ENCODE results near the gene SUMF2.

DNA sequence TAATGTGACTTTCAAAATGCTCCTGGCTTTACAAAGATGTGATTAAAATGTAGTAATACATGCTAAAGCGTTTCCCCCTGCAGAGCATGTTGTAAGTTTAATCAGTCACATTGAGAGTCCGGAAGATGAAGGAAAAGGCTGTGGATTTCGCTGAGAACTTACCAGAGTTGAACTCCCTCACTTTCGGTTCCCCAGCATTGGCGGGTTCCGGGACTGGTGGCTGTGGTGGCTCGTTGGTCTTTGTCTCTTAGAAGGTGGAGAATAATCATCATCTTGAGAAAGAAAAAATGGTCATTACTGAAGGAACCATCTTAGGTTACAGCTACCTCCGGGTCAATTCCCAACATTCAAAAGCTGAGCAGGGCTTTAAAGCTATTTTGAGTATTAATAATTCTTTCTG, 61.7 kb downstream of the SUMF2 start:
- TF ChIP-seq, protein P1, sequence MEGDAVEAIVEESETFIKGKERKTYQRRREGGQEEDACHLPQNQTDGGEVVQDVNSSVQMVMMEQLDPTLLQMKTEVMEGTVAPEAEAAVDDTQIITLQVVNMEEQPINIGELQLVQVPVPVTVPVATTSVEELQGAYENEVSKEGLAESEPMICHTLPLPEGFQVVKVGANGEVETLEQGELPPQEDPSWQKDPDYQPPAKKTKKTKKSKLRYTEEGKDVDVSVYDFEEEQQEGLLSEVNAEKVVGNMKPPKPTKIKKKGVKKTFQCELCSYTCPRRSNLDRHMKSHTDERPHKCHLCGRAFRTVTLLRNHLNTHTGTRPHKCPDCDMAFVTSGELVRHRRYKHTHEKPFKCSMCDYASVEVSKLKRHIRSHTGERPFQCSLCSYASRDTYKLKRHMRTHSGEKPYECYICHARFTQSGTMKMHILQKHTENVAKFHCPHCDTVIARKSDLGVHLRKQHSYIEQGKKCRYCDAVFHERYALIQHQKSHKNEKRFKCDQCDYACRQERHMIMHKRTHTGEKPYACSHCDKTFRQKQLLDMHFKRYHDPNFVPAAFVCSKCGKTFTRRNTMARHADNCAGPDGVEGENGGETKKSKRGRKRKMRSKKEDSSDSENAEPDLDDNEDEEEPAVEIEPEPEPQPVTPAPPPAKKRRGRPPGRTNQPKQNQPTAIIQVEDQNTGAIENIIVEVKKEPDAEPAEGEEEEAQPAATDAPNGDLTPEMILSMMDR (IDR thresholded peaks at IDR 0.05), result no peak
- TF ChIP-seq EP300 (IDR thresholded peaks at IDR 0.05), result no peak
- TF ChIP-seq POLR2AphosphoS5 (IDR thresholded peaks at IDR 0.05), result no peak
- TF ChIP-seq POLR2A (IDR thresholded peaks at IDR 0.05), result no peak

All from suprapubic skin (tissue), 4 donors.